PC-9 (cell line): ENCODE results near the gene SEMA5A.

Source experiments
- EZH2 ChIP-seq: fragments of 200-600 bp; sonication (generic); IDR thresholded peaks from 2 replicates; pipeline ENCODE4 v1.8.0; 2017; ENCODE audit warnings: antibody characterized with exemption, low read depth
- TF ChIP-seq, protein P1 (sequence below): fragments of 200-600 bp; sonication (generic); conservative IDR thresholded peaks from 2 replicates; pipeline ENCODE4 v1.6.1; 2017; ENCODE audit warnings: mixed run types, antibody characterized with exemption, mild to moderate bottlenecking, moderate library complexity

DNA sequence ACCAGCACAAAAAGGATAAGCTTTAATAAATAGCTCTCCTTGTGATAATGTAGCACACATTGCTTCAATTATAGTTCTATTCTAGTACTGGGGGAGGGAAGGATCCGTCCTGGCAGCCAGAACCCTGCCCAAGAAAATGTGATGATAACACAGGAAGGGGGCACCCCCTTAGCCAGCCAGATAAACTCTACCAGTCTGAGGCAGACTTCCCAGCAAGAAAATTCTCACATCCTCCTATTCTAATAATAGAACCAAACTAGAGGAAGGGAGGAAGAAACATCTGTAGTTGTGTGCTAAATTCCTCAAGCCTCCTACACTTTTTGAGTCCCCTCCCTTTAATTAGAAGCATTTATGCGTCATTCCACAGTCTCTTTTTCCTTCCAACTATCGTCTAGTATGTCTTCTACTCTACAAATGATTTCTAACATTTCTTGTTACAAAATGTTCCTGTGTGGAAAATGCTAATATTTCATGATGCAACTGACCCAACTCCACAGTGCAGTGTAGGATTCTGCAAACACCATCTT, 261.0 kb downstream of the SEMA5A start:
- TF ChIP-seq, protein P1, sequence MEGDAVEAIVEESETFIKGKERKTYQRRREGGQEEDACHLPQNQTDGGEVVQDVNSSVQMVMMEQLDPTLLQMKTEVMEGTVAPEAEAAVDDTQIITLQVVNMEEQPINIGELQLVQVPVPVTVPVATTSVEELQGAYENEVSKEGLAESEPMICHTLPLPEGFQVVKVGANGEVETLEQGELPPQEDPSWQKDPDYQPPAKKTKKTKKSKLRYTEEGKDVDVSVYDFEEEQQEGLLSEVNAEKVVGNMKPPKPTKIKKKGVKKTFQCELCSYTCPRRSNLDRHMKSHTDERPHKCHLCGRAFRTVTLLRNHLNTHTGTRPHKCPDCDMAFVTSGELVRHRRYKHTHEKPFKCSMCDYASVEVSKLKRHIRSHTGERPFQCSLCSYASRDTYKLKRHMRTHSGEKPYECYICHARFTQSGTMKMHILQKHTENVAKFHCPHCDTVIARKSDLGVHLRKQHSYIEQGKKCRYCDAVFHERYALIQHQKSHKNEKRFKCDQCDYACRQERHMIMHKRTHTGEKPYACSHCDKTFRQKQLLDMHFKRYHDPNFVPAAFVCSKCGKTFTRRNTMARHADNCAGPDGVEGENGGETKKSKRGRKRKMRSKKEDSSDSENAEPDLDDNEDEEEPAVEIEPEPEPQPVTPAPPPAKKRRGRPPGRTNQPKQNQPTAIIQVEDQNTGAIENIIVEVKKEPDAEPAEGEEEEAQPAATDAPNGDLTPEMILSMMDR: no peak
- TF ChIP-seq EZH2: no peak
